SK-N-SH treated with all-trans-retinoic acid at 6 μM for 48 hours (cell line): ENCODE results near the gene GUCY1A2.
A peak's percentile ranks its signal among the peaks of the same experiment; 100 is the strongest.

Source experiments
- ATAC-seq: fragments of 200-7000 bp; cut with Tn5 transposase; 3 replicates; pipeline ENCODE4 v1.9.1; 2020; ENCODE audit warnings: mild to moderate bottlenecking, moderate library complexity
- ARNTL ChIP-seq: fragments of 450-650 bp; formaldehyde crosslinking; IDR thresholded peaks from 2 replicates; pipeline ENCODE4 v1.5.0; 2020; ENCODE audit warnings: low read depth, mild to moderate bottlenecking, moderate library complexity, borderline replicate concordance
- BACH2 ChIP-seq: fragments of 250-450 bp; sonication (Bioruptor Pico); IDR thresholded peaks from 2 replicates; pipeline ENCODE4 v1.9.0; 2021; ENCODE audit warnings: mild to moderate bottlenecking, borderline replicate concordance
- CREB5 ChIP-seq: fragments of 250-450 bp; sonication (Bioruptor Pico); IDR thresholded peaks from 2 replicates; pipeline ENCODE4 v1.5.1; 2020; ENCODE audit warnings: low read depth, mild to moderate bottlenecking, moderate library complexity
- CSDC2 ChIP-seq: fragments of 250-450 bp; sonication (Bioruptor Pico); IDR thresholded peaks from 2 replicates; pipeline ENCODE4 v1.5.0; 2020; ENCODE audit warnings: mild to moderate bottlenecking, moderate library complexity
- CSRNP3 ChIP-seq: fragments of 250-450 bp; sonication (Bioruptor Pico); IDR thresholded peaks from 2 replicates; pipeline ENCODE4 v1.5.1; 2021; ENCODE audit warnings: mild to moderate bottlenecking, moderate library complexity
- ESRRG ChIP-seq: fragments of 250-450 bp; sonication (Bioruptor Pico); IDR thresholded peaks from 2 replicates; pipeline ENCODE4 v1.6.1; 2021; ENCODE audit warnings: mild to moderate bottlenecking
- GLIS3 ChIP-seq: fragments of 250-450 bp; sonication (Bioruptor Pico); IDR thresholded peaks from 2 replicates; pipeline ENCODE4 v1.5.0; 2020; ENCODE audit warnings: mild to moderate bottlenecking, moderate library complexity
- ISL1 ChIP-seq: fragments of 250-450 bp; sonication (Bioruptor Pico); IDR thresholded peaks from 2 replicates; pipeline ENCODE4 v2.1.2; 2022; ENCODE audit warnings: mild to moderate bottlenecking, moderate library complexity
- OSR1 ChIP-seq: fragments of 250-450 bp; sonication (Bioruptor Pico); IDR thresholded peaks from 2 replicates; pipeline ENCODE4 v1.8.0; 2022; ENCODE audit warnings: moderate library complexity, mild to moderate bottlenecking, inconsistent platforms
- POU6F1 ChIP-seq: fragments of 250-450 bp; sonication (Bioruptor Pico); IDR thresholded peaks from 2 replicates; pipeline ENCODE4 v1.8.0; 2021; ENCODE audit warnings: low read depth, mild to moderate bottlenecking, moderate library complexity, borderline replicate concordance
- PPARA ChIP-seq: fragments of 250-450 bp; sonication (Bioruptor Pico); IDR thresholded peaks from 2 replicates; pipeline ENCODE4 v1.5.0; 2020; ENCODE audit warnings: mild to moderate bottlenecking, borderline replicate concordance
- RARB ChIP-seq: fragments of 250-450 bp; sonication (Bioruptor Pico); IDR thresholded peaks from 2 replicates; pipeline ENCODE4 v1.8.0; 2021; ENCODE audit warnings: mild to moderate bottlenecking, moderate library complexity
- SNAI2 ChIP-seq: fragments of 250-450 bp; sonication (Bioruptor Pico); IDR thresholded peaks from 2 replicates; pipeline ENCODE4 v1.5.0; 2020; ENCODE audit warnings: mild to moderate bottlenecking, moderate library complexity
- TCF4 ChIP-seq: fragments of 250-450 bp; sonication (Bioruptor Pico); IDR thresholded peaks from 2 replicates; pipeline ENCODE4 v1.8.0; 2021; ENCODE audit warnings: mild to moderate bottlenecking, moderate library complexity, borderline replicate concordance
- TSHZ2 ChIP-seq: fragments of 250-450 bp; sonication (Bioruptor Pico); IDR thresholded peaks from 2 replicates; pipeline ENCODE4 v1.5.0; 2020; ENCODE audit warnings: mild to moderate bottlenecking, moderate library complexity
- ZC3H10 ChIP-seq: fragments of 250-450 bp; sonication (Bioruptor Pico); IDR thresholded peaks from 2 replicates; pipeline ENCODE4 v1.5.1; 2021; ENCODE audit warnings: mild to moderate bottlenecking, moderate library complexity
- ZFP3 ChIP-seq: fragments of 250-450 bp; sonication (Bioruptor Pico); IDR thresholded peaks from 2 replicates; pipeline ENCODE4 v1.5.0; 2020; ENCODE audit warnings: mild to moderate bottlenecking, moderate library complexity
- ZFP30 ChIP-seq: fragments of 450-650 bp; formaldehyde crosslinking; IDR thresholded peaks from 2 replicates; pipeline ENCODE4 v1.5.0; 2022; ENCODE audit warnings: mild to moderate bottlenecking, moderate library complexity
- ZNF565 ChIP-seq: fragments of 450-650 bp; formaldehyde crosslinking; conservative IDR thresholded peaks from 2 replicates; pipeline ENCODE4 v1.5.0; 2020; ENCODE audit warnings: low read depth, mild to moderate bottlenecking, moderate library complexity
- ZNF70 ChIP-seq: fragments of 450-650 bp; formaldehyde crosslinking; IDR thresholded peaks from 2 replicates; pipeline ENCODE4 v1.5.0; 2020; ENCODE audit warnings: mild to moderate bottlenecking, moderate library complexity

Gene GUCY1A2

GRCh38 chr11:106748059-106748458, 270.2 kb downstream of the GUCY1A2 start (continued):
- TF ChIP-seq ZNF70 (CRISPR knock-in tag) (no peak), PPARA (CRISPR knock-in tag) (no peak), CREB5 (no peak)

- no peak for ATAC-seq
Observed at GRCh38 chr11:106745941-106746340, 272.3 kb downstream of the GUCY1A2 start.

GRCh38 chr11:106733635-106734034, 284.6 kb downstream of the GUCY1A2 start:
- peak; percentile 69 for ATAC-seq
- TF ChIP-seq ISL1 (CRISPR knock-in tag) (no peak), ARNTL (CRISPR knock-in tag) (no peak), OSR1 (CRISPR knock-in tag) (no peak), ZFP3 (CRISPR knock-in tag) (no peak), GLIS3 (no peak), ZNF70 (CRISPR knock-in tag) (no peak), CSDC2 (CRISPR knock-in tag) (no peak)

More at GRCh38 chr11:106745941-106746340, 272.3 kb downstream of the GUCY1A2 start:
- TF ChIP-seq POU6F1 (no peak), ARNTL (CRISPR knock-in tag) (no peak), ZFP30 (CRISPR knock-in tag) (no peak), BACH2 (CRISPR knock-in tag) (no peak), TCF4 (no peak), OSR1 (CRISPR knock-in tag) (no peak), TSHZ2 (CRISPR knock-in tag) (no peak), ZC3H10 (CRISPR knock-in tag) (no peak), CREB5 (no peak), ZFP3 (CRISPR knock-in tag) (no peak), ESRRG (CRISPR knock-in tag) (no peak), ZNF565 (CRISPR knock-in tag) (no peak), CSRNP3 (CRISPR knock-in tag) (no peak), CSDC2 (CRISPR knock-in tag) (no peak), ZNF70 (CRISPR knock-in tag) (no peak), GLIS3 (no peak), PPARA (CRISPR knock-in tag) (no peak), ISL1 (CRISPR knock-in tag) (no peak), SNAI2 (CRISPR knock-in tag) (no peak), RARB (CRISPR knock-in tag) (no peak)
- TF ChIP-seq, all 23 proteins: peak for 0

GRCh38 chr11:106728859-106729258, 289.4 kb downstream of the GUCY1A2 start:
- TF ChIP-seq TCF4, result no peak
- TF ChIP-seq ZNF70 (CRISPR knock-in tag), result no peak
- no peak for TF ChIP-seq ZFP30 (CRISPR knock-in tag)
- TF ChIP-seq ZC3H10 (CRISPR knock-in tag), result no peak
- TF ChIP-seq TSHZ2 (CRISPR knock-in tag), result no peak
- TF ChIP-seq CSRNP3 (CRISPR knock-in tag), result no peak
- no peak for TF ChIP-seq SNAI2 (CRISPR knock-in tag)
- no peak for TF ChIP-seq ISL1 (CRISPR knock-in tag)
- no peak for TF ChIP-seq CREB5
- no peak for TF ChIP-seq ZNF565 (CRISPR knock-in tag)
- TF ChIP-seq PPARA (CRISPR knock-in tag), result no peak
- no peak for ATAC-seq
